ENCODE data around the gene ATP11C.
"Not testable (repeated sequence)": the region's sequence is repeated elsewhere in the genome, so short reads cannot be mapped to it uniquely, and the experiment has no call there.

ATP11C gene

DNA sequence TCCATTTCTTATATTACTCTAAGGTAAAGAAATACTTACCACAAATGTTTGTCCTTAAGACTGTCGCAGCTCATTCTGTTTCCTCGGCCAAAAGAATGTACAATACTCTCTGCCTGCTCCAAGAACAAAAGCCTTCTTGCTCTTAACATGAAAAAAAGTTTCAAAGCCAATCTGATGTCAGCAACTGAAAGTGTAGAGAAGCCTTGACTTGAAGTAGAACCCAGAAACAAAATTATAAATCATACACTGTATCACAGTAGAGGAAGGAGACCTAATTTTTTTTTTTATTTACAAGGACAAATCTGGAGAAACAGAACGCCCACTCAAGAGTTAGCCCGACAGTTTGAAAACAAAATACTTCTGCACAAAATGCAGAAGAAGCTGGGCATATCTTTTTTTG is 224.8 kb downstream of the ATP11C start, which contains the start of gene MCF2:
Gene MCF2, minus strand, starts transcription at position 101 of the 400 bp plus-strand sequence. CDS start 56,423 bp downstream, outside the sequence.
- no peak for DNase-seq (ENCODE audit: low read depth)

DNA sequence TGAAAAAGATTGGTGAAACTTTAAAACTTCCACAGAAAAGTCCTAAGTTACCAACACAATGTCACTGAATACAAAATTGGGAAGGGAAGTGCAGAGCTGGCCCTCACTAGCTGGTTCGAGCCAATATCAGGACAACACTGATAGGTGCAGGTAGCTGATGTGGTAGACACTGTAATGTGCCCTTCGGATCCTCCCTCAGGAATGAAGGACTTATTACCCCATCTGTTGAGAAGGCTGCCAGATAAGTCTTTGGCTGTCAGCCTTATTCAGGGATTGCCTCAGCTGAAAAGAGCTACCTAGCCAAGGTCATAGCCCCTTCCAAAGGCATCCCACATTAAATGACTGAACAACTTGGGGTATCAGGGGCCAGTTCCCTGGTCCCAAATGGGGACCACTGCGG is 230.2 kb downstream of the ATP11C start:
- DNase-seq (ENCODE audit: low read depth), result no peak

DNA sequence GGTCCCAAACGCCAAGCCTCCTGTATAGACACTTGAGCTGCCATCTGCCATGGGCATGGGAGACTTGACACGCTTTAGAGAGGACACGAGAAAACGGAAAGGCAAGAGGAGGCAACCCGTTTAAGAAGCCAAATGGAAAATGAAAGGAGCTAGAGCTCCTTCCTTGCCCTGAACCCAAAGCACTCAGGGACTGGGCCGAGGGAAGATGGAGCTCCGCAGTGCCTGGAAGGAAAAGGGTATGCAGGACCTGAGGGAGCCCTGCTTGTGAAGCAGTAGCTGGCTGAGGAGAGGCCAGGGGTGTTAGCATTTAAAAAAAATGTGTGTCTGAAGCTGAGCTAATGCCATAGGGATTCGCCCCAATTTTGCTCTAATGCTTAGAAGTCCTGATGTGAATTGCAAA is 239.9 kb downstream of the ATP11C start:
- DNase-seq (ENCODE audit: low read depth), result no peak

DNA sequence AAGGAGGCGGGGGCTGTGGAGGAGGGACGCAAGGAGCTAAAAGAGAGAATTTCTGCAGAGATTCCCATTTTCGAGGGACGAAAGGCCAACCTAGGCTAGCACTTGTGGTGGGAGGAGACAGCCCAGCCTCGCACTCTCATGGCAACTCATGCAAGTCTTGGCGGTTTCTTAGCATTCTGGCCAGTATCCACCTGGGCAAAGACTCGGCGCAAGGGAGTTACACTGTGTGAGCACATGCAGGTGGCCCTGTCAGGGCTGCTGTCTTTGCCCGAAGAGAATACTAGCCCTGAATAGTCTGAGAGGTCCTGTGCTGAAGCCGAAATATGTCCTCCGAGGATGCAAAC is 240.4 kb downstream of the ATP11C start:
- DNase-seq (ENCODE audit: low read depth), result no peak

DNA sequence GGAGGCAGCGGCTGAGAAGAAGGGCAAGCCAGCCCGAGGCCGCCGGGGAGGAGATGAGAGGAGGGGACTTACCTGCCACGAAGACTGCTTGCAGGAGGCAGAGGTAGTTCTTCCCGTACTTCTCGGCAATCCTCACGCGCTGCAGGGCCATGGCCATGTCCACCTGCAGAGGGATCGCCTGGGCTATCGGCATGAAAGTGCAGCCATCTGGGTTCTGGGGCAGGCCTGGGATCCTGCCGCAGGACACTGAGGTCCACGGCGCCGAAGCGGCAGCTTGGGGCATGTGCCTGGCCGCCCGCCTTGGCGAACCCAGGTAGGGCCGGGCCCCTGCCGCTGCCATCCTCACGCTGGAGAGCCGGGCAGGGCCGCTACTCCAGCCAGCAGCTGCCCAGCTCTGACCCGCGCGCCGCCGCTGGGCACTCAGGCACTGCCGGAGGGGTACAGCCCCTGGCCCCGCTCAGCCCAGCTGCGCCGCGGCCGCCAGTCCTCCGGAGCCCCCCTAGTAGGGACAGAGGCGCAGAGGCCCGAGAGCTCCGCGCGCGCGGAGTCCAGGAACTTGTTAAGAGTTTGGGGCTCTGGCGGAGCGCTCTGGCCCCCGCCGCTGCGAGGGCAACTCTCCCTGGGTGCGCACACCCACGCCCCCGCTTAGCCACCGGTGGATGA is 240.9 kb downstream of the ATP11C start:
- DNase-seq (ENCODE audit: low read depth), result no peak

DNA sequence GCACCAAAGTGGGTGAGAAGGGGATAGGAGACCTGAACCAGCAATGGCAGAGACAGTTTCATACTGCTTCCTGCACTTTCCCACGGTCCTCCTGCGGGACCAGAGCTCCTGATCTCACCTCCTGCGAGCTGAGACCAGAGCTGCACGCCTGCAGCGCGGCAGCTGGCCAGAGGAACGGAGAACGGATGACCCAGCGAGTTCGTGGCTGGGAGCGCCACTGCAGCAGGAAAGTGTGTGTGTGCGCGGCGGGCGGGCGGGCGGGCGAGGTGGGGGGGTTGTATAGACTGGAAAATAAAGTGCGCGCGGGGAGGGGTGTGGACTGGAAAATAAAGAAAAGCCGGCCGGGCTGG is 241.4 kb downstream of the ATP11C start:
- no peak for DNase-seq (ENCODE audit: low read depth)

DNA sequence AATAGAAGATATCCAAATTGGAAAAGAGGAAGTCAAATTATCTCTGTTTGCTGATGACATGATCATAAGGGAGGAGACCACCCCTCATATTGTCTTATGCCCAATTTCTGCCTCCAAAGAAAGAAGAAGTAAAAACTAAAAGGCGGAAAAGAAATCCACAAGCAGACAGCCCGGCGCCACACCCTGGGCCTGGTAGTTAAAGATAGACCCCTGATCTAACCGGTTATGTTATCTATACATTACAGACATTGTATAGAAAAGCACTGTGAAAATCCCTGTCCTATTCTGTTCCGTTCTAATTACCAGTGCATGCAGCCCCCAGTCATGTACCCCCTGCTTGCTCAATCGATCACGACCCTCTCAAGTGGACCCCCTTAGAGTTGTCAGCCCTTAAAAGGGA is 247.7 kb downstream of the ATP11C start:
- not testable (repeated sequence) for DNase-seq (ENCODE audit: low read depth)

DNA sequence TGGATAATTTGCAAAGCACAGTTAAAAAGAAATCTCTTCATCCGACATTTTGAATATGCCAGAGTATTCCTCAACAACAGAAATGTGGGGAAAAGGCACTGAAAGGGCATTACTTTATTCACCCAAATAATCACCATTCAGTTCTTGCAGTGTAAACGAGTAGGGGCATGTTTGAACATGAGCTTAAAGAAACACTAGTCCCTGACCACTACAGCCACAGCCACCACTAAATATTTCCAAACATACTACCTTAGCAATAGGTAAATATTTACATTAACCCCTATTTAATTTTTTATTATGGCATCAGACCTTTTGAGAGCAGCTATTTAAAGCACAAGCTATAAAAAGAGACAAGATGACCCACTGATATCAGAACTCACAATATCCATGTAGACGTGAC is 252.5 kb downstream of the ATP11C start:
- no peak for DNase-seq (ENCODE audit: low read depth)

Data from T-helper 22 cell (primary cell).